B cell (primary cell): ENCODE data around the gene CDKAL1.

Experiments
- CTCF ChIP-seq: fragments of 200-600 bp; IDR thresholded peaks from one replicate; pipeline ENCODE4 v1.8.0; 2022; ENCODE audit warnings: antibody characterized with exemption, mild to moderate bottlenecking
- EZH2 ChIP-seq: IDR thresholded peaks from 2 replicates; pipeline ENCODE4 v1.6.1; 2012; ENCODE audit warnings: borderline replicate concordance, low read depth, mild to moderate bottlenecking, moderate library complexity, low read length; ENCODE audit not compliant: insufficient read depth, poor library complexity, severe bottlenecking

- no peak for TF ChIP-seq CTCF
- TF ChIP-seq EZH2, result no peak
Measured at GRCh38 chr6:21159465-21159864, 625.2 kb downstream of the CDKAL1 start.
